Measurements from ENCODE around the gene ITK.

GRCh38 chr5:157175071-157175612, 5.5 kb upstream of the ITK start:
- TF ChIP-seq CTCF (IDR thresholded peaks at IDR 0.05; ENCODE audit: low read depth, low read length, missing input control) (no peak), REST (IDR thresholded peaks at IDR 0.05) (no peak), JUND (IDR thresholded peaks at IDR 0.05) (no peak), TAF1 (conservative IDR thresholded peaks at IDR 0.05) (no peak)
